ENCODE measurements around the gene TRPV5.

TRPV5 gene

GRCh38 chr7:142885311-142886230 lies 48.0 kb downstream of the TRPV5 start, which contains the start of gene TRPV6:
Gene TRPV6, minus strand, starts transcription at chr7:142885745.
- no peak for DNase-seq (ENCODE audit: low spot score)

- DNase-seq (ENCODE audit: low spot score): no peak
These were observed 49.3 kb downstream of the TRPV5 start for GRCh38 chr7:142884286-142884640.

- no peak for DNase-seq (ENCODE audit: low spot score)
These were observed 49.8 kb downstream of the TRPV5 start for GRCh38 chr7:142883571-142884285.

- DNase-seq (ENCODE audit: low spot score): no peak
These were observed 50.4 kb downstream of the TRPV5 start for GRCh38 chr7:142883145-142883544.

- no peak for DNase-seq (ENCODE audit: low spot score)
These were observed 51.2 kb downstream of the TRPV5 start for GRCh38 chr7:142882338-142882678.

DNA sequence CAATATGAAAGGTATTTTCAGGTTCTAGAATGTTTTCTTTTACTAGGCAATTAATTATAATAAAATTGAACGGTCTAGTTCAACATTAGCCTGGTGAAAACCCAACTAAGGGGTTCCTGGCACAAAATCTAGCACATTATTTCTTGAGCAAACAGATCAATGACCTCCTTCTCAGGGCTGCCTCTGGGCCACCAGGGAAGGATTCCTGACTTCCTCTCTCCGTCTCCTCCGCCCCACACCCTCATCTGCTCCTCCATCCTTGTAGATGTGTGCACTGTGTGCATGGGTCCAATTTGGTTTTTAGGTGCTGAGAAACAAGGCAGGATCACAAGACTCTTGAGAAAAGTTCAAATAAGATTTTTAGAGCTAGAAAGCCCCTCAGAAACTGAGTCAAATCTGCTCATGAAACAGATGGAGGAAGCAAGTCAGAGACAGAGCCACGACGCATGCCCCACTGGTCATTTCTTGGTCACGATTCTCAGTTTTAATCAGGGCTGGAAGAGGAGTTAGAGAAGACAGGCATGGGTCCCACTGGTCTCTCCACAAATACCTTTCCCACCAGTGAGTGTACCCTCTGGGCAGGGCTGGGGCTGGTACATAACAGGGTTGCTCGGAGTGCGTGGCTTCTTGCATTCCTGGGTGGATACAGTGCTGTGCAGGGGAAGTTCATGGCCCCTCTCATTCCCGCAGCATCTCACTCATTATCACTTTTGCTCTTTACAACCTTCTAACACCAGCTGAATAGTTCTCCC lies 51.8 kb downstream of the TRPV5 start:
- no peak for DNase-seq (ENCODE audit: low spot score)

DNA sequence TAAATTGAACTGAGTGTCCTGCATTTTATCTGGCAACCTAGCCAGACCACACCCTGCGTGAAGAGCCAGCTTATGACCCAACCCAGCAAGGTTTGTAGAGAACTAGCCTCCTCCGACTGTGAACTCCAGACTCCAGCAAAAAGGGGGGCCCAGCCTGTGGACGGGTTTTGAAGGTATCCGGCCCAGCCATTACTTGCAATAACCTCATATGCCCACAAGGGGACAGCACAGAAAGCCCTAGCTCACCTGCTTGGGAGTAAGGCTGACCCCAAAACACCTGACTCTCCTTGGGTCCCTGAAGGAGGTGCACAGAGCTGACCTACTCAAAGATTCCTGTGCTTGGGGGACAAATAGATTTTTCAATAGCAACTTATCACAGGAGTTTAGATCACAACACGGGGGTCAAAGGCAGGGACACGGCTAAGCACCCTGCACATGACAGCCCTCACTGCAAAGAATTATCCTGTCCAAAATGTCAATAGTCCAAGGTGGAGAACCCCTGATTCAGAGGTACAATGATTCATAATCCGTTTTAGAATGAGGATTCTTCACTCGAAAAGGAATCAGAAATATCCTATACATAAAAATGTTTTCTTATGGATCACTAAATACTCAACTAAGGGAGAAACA lies 52.6 kb downstream of the TRPV5 start:
- DNase-seq (ENCODE audit: low spot score): peak; percentile 60

- no peak for DNase-seq (ENCODE audit: low spot score)
These were observed 54.5 kb downstream of the TRPV5 start for GRCh38 chr7:142879060-142879459.

DNA sequence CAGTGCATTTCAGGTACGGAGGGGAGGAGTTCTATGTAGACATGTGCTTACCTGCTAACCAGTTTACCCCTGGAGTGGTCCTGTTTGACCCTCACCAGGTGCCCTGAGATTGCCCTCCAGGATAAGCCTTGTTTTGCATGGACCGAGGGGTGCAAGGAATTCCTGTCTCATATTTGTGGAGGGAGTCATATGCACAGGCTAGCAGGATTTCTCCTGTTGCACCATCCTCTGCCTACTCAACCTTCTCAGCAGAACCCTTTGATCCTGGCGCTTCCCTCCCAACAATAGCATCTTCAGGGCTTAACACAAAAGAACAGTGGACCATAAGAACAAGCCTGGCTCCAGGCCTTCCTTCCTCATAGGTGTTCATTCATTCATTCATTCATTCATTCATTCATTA lies 55.2 kb downstream of the TRPV5 start:
- no peak for DNase-seq (ENCODE audit: low spot score)

DNA sequence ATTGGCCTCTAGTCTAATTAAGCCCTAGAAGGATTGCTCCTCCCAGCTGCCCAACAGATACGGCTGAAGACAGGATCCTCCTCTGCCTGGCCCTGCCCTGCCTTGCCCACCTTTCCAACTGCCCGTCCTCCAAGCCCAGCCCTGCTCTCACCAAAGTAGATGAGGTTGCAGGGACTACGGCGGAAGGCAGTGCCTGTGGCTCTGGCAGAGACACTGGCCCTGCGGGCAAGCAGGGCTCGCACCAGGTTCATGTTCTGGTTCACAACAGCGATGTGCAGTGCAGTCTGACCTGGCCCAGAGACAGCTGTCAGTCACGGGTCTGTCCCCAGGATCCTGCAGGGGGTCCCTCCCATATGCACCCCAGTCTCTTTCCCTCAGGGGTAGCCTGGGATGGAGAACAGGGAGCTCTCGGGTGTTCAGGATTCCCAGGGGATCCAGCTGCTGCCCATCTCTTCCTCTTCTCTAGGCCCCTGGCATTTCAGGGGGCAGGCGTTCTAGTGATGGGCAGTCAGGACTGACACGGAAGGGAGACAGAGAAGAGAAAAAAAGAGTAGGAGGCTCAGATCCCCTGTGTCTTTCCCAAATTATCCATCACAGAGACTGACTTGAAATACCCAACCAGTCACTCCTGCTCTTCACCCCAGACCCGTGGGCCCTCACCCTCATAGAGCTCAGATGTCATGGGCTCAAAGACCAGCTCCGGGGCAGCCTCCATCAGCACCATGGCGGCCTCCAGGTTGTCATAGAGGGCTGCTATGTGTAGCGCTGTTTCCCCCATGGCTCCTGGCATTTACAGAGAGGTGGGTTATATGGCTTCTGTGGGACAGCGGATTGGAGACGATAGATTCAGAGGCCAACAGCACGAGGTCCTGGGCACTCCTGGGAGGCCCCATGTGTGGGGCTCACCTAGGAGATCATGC lies 56.3 kb downstream of the TRPV5 start:
- no peak for DNase-seq (ENCODE audit: low spot score)

- no peak for DNase-seq (ENCODE audit: low spot score)
These were observed 57.1 kb downstream of the TRPV5 start for GRCh38 chr7:142876236-142876960.

DNA sequence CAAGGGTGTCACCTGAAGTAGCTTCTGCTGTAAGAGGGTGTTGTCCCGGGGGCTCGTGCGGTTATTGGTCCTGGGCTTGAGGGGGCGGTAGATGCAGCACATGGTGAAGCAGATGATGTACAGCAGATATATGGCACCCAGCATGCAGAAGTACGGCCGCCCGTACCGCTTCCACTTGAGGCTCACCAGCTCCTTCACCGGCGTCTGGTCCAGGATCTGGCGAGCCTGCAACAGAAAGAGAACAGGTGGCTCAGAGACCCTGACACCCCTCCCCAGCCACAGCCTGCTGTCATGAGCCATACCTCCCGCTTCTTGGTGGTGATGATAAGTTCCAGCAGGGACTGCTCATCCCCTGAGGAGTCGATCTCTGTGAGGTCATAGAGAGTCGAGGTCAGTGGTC lies 58.1 kb downstream of the TRPV5 start:
- no peak for DNase-seq (ENCODE audit: low spot score)

GRCh38 chr7:142874837-142875236 lies 58.7 kb downstream of the TRPV5 start:
- DNase-seq (ENCODE audit: low spot score): no peak

- no peak for DNase-seq (ENCODE audit: low spot score)
These were observed 59.1 kb downstream of the TRPV5 start for GRCh38 chr7:142874409-142874808.

DNA sequence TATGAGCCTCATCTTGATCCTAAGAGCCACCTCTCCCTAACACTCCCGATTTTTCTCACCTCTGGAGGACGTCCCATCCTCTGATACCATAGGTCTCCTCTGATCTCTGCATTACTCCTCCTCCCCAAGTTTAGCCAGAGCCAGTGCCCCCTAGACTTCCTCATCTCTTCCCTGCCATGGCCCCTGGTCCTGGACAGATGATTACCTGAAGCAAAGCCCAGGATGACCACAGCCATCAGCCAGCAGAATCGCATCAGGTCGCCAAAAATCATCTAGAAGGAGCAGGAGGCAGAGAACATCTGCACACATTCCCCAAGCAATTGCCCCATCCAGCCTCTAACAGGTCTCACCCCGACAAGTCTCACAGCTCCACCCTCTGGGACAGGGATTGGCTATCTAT lies 59.7 kb downstream of the TRPV5 start:
- no peak for DNase-seq (ENCODE audit: low spot score)

- no peak for DNase-seq (ENCODE audit: low spot score)
These were observed 60.2 kb downstream of the TRPV5 start for GRCh38 chr7:142873281-142873784.

- no peak for DNase-seq (ENCODE audit: low spot score)
These were observed 61.4 kb downstream of the TRPV5 start for GRCh38 chr7:142872106-142872675.

DNA sequence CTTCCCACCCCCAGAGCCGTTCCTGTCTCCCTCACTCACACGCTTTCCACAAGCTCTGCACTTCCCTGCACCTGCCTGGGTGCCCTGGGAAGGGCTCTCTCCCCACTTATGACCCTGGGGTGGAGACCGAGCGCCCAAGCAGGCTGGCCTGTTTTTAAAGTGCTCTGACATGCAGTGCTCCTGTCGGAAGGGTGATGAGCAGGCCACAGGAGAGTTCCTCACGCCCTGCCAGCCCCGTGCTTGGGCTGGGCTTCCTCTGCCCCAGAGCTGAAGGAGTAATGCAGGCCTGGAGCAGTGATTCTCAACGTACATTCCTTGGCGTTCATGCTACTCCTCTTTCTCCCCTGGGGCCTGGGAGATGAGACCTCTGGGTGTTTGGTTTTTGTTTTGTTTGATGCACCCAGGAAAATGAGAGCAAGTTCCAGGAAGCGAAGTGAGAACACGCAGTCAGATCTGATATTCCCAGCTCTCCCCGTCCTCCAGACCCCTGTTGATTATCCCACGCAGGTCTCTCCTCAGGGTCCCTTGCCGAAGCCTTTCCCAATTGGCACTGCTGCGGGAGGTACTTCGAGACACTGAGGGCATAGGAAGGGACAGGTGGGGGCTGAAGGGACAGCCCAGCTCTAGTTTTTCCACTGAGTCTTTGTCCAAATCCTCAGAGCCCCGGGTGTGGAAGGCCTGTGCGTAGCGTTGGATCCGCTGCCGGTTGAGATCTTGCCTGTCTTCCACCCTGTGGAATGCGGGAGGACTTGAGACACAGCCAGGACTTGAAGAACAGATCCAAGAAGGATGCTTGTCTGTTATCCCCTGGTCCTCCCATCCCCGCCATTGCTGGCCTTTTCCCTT lies 62.1 kb downstream of the TRPV5 start:
- no peak for DNase-seq (ENCODE audit: low spot score)

Data from AG20443 (cell line).